Loucy (cell line): ENCODE data around the gene SFXN5.

ENCODE experiments used
- H2AFZ ChIP-seq: fragments of 200-600 bp; sonication (generic); 2 replicates; pipeline ENCODE4 v1.6.0; 2016; ENCODE audit warnings: antibody characterized with exemption, mild to moderate bottlenecking, low read length, moderate library complexity
- H3F3A ChIP-seq: fragments of 200-600 bp; 2 replicates; pipeline ENCODE4 v1.6.0; 2016; ENCODE audit warnings: antibody characterized with exemption, low read depth, mild to moderate bottlenecking
- H3K27me3 ChIP-seq: fragments of 200-600 bp; sonication (generic); 2 replicates; pipeline ENCODE4 v1.6.1; 2014; ENCODE audit warnings: low read length, mild to moderate bottlenecking; ENCODE audit not compliant: insufficient read depth, poor library complexity, severe bottlenecking
- H3K36me3 ChIP-seq: fragments of 200-600 bp; sonication (generic); 2 replicates; pipeline ENCODE4 v1.6.1; 2016; ENCODE audit warnings: low read length; ENCODE audit not compliant: insufficient read depth
- H3K4me1 ChIP-seq: fragments of 200-600 bp; sonication (generic); 2 replicates; pipeline ENCODE4 v1.5.1; 2014; ENCODE audit warnings: low read length, mild to moderate bottlenecking; ENCODE audit not compliant: insufficient read depth, poor library complexity, severe bottlenecking
- H3K4me2 ChIP-seq: fragments of 200-600 bp; sonication (generic); 2 replicates; pipeline ENCODE4 v1.6.0; 2014; ENCODE audit warnings: antibody characterized with exemption, low read length, low read depth, mild to moderate bottlenecking; ENCODE audit not compliant: poor library complexity, severe bottlenecking
- H3K4me3 ChIP-seq: fragments of 200-600 bp; sonication (generic); 2 replicates; pipeline ENCODE4 v1.5.1; 2014; ENCODE audit warnings: low read length, mild to moderate bottlenecking, mixed read lengths; ENCODE audit not compliant: poor library complexity, severe bottlenecking
- H3K79me2 ChIP-seq: fragments of 200-600 bp; sonication (generic); 2 replicates; pipeline ENCODE4 v1.6.1; 2014; ENCODE audit warnings: low read length; ENCODE audit not compliant: insufficient read depth
- H3K9ac ChIP-seq: fragments of 200-600 bp; sonication (generic); 2 replicates; pipeline ENCODE4 v1.6.0; 2014; ENCODE audit warnings: mild to moderate bottlenecking, low read depth, low read length, moderate library complexity; ENCODE audit not compliant: poor library complexity, severe bottlenecking
- H3K9me2 ChIP-seq: fragments of 200-600 bp; sonication (generic); replicated peaks from 2 replicates; pipeline ENCODE4 v1.6.1; 2016; ENCODE audit warnings: low read depth, low read length, mixed read lengths
- H3K9me3 ChIP-seq: fragments of 200-600 bp; sonication (generic); 2 replicates; pipeline ENCODE4 v1.6.1; 2014; ENCODE audit warnings: mild to moderate bottlenecking, antibody characterized with exemption, low read length, low read depth; ENCODE audit not compliant: insufficient read depth
- H4K20me1 ChIP-seq: fragments of 200-600 bp; sonication (generic); 2 replicates; pipeline ENCODE4 v1.6.0; 2014; ENCODE audit warnings: antibody characterized with exemption, low read length, mild to moderate bottlenecking; ENCODE audit not compliant: insufficient read depth, poor library complexity, severe bottlenecking
- EZH2phosphoT487 ChIP-seq: fragments of 200-600 bp; IDR thresholded peaks from 2 replicates; pipeline ENCODE4 v1.6.1; 2018; ENCODE audit warnings: antibody characterized with exemption, mild to moderate bottlenecking, moderate library complexity, borderline replicate concordance
- TF ChIP-seq, protein P1 (sequence below): fragments of 200-600 bp; sonication (generic); conservative IDR thresholded peaks from 2 replicates; pipeline ENCODE4 v1.5.1; 2014; ENCODE audit warnings: mild to moderate bottlenecking, antibody characterized with exemption, low read length

The SFXN5 gene

DNA sequence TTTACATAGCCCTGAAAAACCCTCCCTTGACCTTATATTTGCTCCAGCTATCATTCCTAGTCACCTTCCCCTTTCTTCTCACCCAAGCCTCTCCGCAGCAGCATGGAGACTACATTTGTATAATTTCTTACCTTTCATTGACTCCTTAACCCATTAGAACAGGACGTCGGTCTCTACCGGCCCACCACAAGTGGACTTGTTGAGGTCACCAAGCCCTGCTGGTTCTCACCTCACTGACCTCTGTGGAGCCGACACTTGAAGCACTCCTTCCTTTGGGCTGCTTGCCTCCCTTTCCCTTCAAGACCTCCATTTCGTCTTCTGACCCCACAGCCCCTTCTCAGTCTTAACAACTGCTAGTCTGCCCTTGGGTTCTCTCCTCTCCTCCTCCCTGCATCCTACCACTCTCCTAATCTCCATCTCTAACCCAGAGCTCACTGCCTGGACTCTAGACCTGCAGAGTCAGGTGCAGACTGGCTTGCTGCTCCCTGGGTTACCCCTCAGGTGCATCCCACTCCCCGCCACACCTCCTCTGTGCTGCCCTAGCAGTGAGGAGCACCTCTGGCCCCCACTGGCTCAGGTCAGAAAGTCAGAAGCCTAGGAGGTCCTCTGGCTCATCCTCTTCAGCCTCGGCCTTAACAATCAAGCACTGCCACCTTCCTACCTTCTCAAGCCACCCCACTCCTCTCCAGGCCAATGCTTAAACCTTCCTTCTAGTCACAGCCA is 5.3 kb upstream of the SFXN5 start:
- Histone ChIP-seq H3F3A (no peaks in the 10 kb centered on the region), H3K9me2 (no peaks in the 10 kb centered on the region), H4K20me1 (no peaks in the 10 kb centered on the region), H3K9ac (no peak overlapping the region), H3K27me3 (no peaks in the 10 kb centered on the region), H3K36me3 (peaks cover 5% of the 10 kb centered on the region; the same call in 1 of the 2 replicates), H3K4me2 (no peak overlapping the region), H3K4me3 (no peak overlapping the region), H3K79me2 (no peaks in the 10 kb centered on the region), H2AFZ (no peak overlapping the region), H3K4me1 (peaks cover 11% of the 10 kb centered on the region), H3K9me3 (no peaks in the 10 kb centered on the region)
- TF ChIP-seq, protein P1, sequence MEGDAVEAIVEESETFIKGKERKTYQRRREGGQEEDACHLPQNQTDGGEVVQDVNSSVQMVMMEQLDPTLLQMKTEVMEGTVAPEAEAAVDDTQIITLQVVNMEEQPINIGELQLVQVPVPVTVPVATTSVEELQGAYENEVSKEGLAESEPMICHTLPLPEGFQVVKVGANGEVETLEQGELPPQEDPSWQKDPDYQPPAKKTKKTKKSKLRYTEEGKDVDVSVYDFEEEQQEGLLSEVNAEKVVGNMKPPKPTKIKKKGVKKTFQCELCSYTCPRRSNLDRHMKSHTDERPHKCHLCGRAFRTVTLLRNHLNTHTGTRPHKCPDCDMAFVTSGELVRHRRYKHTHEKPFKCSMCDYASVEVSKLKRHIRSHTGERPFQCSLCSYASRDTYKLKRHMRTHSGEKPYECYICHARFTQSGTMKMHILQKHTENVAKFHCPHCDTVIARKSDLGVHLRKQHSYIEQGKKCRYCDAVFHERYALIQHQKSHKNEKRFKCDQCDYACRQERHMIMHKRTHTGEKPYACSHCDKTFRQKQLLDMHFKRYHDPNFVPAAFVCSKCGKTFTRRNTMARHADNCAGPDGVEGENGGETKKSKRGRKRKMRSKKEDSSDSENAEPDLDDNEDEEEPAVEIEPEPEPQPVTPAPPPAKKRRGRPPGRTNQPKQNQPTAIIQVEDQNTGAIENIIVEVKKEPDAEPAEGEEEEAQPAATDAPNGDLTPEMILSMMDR, result no peak
- no peak for TF ChIP-seq EZH2phosphoT487

DNA sequence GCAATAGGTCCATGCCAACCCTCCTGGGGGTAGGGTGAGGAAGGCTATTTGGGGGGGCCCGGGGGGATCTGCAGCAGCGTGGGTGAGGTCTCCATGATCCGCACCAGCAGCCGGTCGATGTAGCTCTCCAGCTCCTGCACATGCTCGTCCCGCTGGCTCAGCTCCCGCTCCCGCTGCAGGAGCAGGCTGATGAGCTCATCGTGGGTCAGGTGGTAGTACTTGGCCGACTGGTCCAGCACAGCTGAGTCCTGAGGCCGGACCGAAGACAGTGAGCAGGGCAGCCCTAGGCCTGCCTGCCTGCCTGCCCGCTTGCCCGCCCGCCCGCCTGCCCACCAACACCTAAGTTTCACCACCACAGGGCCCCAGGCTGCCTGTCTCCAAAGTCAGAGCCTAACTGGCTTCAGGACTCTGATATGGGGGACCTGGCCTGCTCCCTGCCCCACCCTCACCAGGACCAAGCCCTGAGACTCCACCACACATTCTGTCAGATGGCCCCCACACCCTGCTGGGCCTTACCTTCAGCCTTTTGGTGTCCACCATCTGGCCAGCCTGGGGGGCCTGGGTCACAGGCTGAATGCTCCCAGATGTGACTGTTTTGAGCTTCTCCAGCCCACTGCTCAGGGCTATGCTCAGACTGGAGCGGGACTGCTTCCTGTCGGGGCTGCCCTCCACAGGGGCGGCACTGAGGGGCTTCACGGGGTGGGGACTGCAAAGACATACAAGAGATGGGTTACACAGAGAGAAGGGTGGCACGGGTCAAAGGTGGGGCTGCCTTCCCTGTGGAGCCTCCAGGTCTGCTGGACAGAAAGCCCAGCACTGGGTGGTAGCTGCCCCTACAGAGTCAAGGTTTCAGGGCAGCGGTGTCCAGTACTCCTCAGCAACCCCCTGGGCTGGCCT is 4.2 kb upstream of the SFXN5 start:
- H2AFZ ChIP-seq, result no peak overlapping the region
- no peaks in the 10 kb centered on the region for H3F3A ChIP-seq
- H3K27me3 ChIP-seq, result no peaks in the 10 kb centered on the region
- H3K4me1 ChIP-seq, result peaks cover 11% of the 10 kb centered on the region
- H3K4me3 ChIP-seq, result no peak overlapping the region
- no peak overlapping the region for H3K4me2 ChIP-seq
- H3K36me3 ChIP-seq, result peaks cover 5% of the 10 kb centered on the region; the same call in 1 of the 2 replicates
- H3K9me3 ChIP-seq, result no peaks in the 10 kb centered on the region
- H4K20me1 ChIP-seq, result no peaks in the 10 kb centered on the region
- no peaks in the 10 kb centered on the region for H3K9me2 ChIP-seq
- TF ChIP-seq, protein P1, result no peak
- no peak for TF ChIP-seq EZH2phosphoT487
- no peak overlapping the region for H3K9ac ChIP-seq
- peaks cover 3% of the 10 kb centered on the region; the same call in 1 of the 2 replicates for H3K79me2 ChIP-seq

DNA sequence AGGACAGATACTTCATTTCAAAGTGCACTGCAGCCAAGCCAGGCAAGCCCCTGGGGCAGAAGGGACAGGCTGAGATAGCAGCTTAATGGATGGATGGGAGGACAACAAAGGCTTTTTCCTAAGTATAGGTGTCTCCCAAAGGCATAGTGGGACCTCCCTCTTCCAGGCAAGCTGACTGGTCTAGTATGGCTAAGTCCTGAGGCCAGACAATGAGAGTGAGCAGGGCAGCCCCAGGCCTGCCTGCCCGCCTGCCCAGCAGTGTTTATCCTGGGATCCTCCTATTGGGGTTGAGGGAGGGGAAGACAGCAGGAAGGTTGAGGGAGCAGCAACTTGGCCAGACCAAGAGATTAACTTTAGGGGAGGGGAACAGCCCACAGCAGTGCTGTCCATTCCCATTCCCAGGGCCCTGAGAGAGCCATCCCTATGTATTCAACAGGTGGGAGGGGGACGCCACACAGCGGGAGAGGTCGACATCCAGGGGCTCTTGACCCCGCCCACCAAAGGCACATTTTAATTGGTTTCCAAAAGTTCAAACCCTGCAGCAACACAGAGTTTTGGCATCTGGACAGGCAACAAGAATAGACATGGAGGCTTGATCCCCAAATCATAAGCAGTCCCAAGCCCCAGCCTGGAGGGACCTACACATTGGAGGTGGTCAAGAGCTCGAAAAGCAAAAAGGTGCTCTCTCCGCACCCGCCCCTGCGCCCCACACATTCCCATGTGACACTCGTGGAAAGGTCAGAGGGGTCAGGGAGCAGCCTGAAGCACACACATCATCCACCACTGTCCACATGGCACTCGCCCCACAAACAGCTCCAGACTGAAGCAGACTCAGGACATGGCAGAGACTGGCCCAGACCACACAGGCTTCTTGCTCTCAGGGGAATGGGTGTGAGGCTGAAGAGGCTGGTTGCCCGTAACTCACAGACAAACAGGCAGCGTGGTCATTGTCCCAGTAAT is 2.9 kb upstream of the SFXN5 start:
- no peak overlapping the region for H3K4me2 ChIP-seq
- no peak overlapping the region for H3K9ac ChIP-seq

More for the DNA sequence above, 2.9 kb upstream of the SFXN5 start:
- TF ChIP-seq, protein P1, result no peak
- TF ChIP-seq EZH2phosphoT487, result no peak
- no peaks in the 10 kb centered on the region for H3K9me2 ChIP-seq
- no peak overlapping the region for H2AFZ ChIP-seq
- H3K9me3 ChIP-seq, result no peaks in the 10 kb centered on the region
- H3K4me1 ChIP-seq, result peaks cover 19% of the 10 kb centered on the region
- H3K4me3 ChIP-seq, result no peak overlapping the region
- no peaks in the 10 kb centered on the region for H3F3A ChIP-seq
- peaks cover 12% of the 10 kb centered on the region for H4K20me1 ChIP-seq
- no peaks in the 10 kb centered on the region for H3K36me3 ChIP-seq
- H3K79me2 ChIP-seq, result peaks cover 17% of the 10 kb centered on the region
- H3K27me3 ChIP-seq, result no peaks in the 10 kb centered on the region
